Stimulated activated CD8-positive, alpha-beta memory T cell treated with anti-CD3 and anti-CD28 coated beads, Interleukin-15, amount 100 ng/mL, for 4 hours (primary cell): Measurements from ENCODE around the gene PNMT.
"Not testable (repeated sequence)": the region's sequence is repeated elsewhere in the genome, so short reads cannot be mapped to it uniquely, and the experiment has no call there.

Source experiments
- DNase-seq, 2 donors: peaks; one replicate each; pipeline ENCODE4 v3.0.0-alpha.2; 2020; ENCODE audit warnings: low read depth in 2 of 2

The PNMT gene

GRCh38 chr17:39709319-39709997, 41.2 kb downstream of the PNMT start:
- no peak for DNase-seq

- no peak for DNase-seq
Observed at GRCh38 chr17:39709998-39710964, 42.0 kb downstream of the PNMT start.

DNA sequence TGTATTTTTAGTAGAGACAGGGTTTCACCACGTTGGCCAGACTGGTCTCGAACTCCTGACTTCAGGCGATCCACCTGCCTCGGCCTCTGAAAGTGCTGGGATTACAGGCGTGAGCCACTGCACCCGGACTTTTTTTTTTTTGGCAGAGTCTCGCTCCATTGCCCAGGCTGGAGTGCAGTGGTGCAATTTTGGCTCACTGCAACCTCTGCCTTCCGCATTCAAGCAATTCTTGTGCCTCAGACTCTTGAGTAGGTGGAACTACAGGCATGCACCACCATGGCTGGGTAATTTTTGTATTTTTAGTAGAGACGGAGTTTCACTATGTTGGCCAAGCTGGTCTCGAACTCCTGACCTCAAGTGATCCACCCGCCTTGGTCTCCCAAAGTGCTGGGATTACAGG, 42.8 kb downstream of the PNMT start:
- DNase-seq: not testable (repeated sequence)

DNA sequence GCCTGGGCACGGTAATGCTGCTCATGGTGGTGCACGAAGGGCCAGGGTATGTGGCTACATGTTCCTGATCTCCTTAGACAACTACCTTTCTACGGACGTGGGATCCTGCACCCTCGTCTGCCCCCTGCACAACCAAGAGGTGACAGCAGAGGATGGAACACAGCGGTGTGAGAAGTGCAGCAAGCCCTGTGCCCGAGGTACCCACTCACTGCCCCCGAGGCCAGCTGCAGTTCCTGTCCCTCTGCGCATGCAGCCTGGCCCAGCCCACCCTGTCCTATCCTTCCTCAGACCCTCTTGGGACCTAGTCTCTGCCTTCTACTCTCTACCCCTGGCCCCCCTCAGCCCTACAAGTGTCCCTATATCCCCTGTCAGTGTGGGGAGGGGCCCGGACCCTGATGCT, 43.6 kb downstream of the PNMT start:
- no peak for DNase-seq

- DNase-seq: no peak
Observed at GRCh38 chr17:39714234-39714633, 46.0 kb downstream of the PNMT start.

- no peak for DNase-seq
Observed at GRCh38 chr17:39715375-39716072, 47.3 kb downstream of the PNMT start.

DNA sequence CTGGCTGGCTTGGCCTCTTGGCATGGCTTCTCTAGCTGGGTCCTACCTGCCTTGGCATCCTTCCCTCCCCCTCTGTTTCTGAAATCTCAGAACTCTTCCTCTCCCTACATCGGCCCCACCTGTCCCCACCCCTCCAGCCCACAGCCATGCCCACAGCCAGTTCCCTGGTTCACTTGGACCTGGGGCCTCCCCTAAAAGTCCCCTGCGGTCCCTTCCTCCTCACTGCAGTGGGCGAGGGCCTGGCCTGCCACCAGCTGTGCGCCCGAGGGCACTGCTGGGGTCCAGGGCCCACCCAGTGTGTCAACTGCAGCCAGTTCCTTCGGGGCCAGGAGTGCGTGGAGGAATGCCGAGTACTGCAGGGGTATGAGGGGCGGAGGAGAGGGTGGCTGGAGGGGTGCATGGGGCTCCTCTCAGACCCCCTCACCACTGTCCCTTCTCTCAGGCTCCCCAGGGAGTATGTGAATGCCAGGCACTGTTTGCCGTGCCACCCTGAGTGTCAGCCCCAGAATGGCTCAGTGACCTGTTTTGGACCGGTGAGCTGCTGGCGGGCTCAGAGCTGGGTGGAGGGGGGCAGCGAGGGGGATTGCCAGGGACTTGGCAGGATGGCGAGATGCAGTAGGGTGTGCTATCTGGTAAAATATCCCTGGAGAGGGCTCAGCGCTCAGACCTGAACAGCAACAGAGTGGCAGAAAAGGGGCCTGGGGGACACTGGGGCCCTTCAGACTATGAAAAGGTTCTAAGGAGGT, 48.0 kb downstream of the PNMT start:
- no peak for DNase-seq

DNA sequence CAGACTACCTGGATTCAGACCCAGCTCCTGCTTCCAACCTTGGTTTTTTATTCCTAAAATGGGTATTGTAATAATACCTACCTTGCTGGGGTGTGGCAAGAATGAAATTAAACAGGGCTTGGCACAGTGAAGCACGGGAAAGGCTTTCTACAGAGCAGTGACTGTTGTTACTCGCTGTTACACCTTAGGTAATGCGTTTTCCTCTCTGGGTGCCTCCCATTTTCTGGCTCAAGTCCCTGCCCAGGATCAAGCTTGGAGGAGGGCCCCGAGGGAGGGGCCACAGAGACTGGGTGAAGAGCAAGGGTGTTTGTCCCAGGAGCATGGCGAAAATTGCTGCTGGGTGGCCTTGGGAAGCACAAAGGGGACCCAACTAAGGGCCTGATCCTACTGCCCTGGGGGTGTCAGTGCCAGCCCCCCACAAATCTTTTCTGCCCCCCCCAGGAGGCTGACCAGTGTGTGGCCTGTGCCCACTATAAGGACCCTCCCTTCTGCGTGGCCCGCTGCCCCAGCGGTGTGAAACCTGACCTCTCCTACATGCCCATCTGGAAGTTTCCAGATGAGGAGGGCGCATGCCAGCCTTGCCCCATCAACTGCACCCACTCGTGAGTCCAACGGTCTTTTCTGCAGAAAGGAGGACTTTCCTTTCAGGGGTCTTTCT, 48.8 kb downstream of the PNMT start:
- no peak for DNase-seq

- DNase-seq: no peak
Observed at GRCh38 chr17:39717660-39718059, 49.4 kb downstream of the PNMT start.

GRCh38 chr17:39719563-39720355, 51.5 kb downstream of the PNMT start:
- DNase-seq: no peak
